ENCODE results near the gene NRXN2. TPM values are rescaled to one million over a fixed set of nuclear protein-coding genes. Genes with fewer than 3 reads are reported as not detected.

Gene NRXN2
- polyA plus RNA-seq, 4 donors = 11.7 to 27.2 (median 24.9) TPM

DNA sequence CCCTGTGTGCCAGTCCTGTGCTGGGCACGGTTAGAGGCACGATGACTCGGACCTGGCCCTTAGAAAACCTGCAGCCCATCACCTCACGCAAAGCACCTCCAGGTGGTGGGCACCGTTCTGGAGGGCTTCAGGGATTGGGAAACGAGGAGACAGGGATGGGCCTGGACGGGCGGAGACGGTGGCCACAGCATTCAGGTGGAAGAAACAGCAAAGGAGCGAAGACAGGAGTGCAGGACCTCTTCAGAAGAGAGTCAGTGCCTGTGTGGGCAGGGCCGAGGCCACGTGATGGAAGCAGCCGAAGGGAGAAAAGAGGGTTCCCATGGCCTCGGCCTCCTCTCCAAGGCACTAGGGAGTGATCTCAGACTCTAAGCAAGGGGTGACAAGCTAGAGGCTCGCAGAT is 140.1 kb downstream of the NRXN2 start:
- no peak for DNase-seq (ENCODE audit: low read depth in 4 of 4, low spot score in 2 of 4)

DNA sequence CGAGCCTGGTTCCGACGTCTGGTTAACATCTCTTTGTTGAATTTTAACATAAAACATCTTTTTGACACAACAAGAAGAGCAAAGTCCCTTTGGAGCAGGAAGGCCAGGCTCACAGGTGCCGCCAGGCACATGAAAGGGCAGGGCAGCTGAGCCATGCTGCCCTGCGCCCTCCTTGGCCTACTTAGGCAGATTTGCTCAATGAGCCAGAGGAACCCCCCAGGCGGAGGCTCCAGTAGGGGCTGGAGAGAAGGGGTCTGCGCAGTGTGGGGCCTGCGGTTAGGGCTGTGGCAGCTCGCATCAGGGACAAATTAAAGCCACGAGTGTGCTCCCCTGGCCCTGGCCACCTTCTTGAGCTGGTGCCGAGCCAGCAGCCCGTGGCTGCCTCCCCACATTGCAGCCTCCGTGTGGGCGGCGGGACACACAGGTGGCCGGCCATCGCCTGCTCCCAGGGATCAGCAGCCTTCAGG is 141.9 kb downstream of the NRXN2 start:
- DNase-seq (ENCODE audit: low read depth in 4 of 4, low spot score in 2 of 4) = no peak

DNA sequence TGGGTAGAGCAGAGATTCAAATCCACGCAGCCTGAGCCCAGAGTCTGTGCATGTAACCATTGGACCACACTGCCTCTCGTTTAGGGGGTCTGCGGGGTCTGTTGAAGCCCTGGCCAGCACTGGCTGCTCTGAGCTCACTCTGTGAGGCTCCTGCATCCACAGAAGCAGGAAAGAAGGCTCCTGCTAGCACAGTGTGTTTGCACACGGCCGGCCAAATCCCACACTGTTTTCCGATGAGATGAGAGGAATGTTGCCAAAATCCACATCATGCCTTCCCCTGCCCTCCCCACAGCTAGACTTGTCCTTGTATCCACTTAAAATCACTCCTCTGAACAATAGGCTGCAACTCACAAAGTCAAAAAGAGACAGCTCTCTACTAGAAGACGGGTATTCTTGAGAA is 142.6 kb downstream of the NRXN2 start:
- no peak for DNase-seq (ENCODE audit: low read depth in 4 of 4, low spot score in 2 of 4)

DNA sequence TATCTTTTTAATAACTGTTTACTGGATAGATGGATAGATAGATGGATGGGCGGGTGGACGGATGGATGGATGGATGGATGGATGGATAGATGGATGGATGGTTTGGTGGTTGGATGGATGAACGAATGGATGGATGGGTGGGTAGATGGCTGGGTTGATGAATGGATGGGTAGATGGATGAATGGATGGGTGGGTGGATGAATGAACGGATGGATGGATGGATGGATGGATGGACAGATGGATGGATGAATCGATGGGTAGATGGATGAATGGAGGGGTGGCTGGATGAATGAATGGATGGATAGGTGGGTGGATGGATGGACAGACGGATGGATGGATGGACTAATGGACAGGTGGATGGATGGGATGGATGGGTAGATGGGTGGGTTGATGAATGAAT is 145.8 kb downstream of the NRXN2 start:
- DNase-seq (ENCODE audit: low read depth in 4 of 4, low spot score in 2 of 4) = no peak

DNA sequence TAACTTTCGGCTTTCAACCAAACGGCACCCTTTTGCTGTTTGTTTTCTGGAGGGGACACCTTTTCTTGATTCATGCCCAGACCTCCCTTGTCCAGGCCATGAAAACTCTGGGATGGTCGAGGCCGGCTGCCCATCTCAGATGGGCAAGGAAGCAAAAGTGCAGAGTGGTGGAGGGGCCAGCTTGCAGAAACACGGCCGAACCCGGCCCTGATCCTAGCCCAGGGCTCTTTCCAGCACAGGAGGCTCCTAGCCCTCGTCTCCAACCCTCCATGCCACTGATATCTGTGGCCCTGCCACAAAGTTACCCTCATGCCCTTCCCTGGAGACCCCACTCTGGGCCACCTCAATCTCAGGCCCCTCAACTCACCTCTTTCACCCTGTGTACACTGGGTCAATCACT is 150.9 kb downstream of the NRXN2 start:
- no peak for DNase-seq (ENCODE audit: low read depth in 4 of 4, low spot score in 2 of 4)

DNA sequence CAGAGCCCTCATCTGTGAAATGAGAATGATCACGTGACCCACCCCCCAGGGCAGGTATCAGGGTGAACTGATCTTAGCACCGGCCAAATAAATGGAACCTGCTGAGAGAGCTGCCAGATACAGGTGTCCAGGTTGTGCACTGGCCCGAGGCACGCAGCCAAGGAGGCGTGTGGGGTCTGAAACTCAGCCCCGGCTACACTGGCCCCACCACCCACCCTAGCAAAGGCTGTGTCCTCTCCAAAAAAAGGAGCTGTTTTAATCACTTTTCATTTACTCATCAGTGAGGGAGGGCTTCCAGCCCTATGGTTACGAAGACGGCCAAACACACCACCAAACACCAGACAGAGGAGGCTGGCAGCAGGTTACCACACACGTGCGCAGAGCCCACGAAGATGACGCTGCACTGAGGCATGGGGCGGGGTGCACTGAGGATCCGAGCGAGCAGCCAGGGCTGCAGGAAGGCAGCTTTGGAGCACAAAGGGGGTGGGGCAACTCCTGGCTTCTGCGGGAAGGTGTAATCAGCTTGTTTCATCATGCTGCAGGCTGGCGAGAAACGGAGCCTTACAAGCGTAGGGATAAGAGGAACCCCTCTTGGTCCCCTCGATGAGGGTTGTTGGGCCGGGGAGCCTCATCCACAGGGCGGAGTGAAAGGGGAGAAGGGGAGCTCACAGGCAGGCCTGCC is 151.4 kb downstream of the NRXN2 start:
- DNase-seq (ENCODE audit: low read depth in 4 of 4, low spot score in 2 of 4) = no peak

DNA sequence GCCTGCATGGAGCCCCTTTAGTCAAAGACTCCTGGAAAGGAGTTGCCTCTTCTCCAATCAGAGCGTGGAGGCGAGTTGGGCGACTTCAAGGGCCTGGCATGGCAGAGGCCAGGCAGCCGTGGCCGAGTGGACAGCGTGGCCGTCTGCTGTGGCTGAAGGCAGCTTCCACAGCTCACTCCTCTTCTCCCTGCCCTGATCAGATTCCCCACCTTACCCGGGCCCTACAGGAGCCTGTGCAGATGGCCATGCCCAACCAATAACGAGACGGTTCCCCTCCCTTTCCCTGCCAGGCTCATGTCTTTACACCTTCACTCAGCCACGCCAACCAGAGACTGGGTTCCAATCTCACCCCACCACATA is 152.0 kb downstream of the NRXN2 start:
- no peak for DNase-seq (ENCODE audit: low read depth in 4 of 4, low spot score in 2 of 4)

DNA sequence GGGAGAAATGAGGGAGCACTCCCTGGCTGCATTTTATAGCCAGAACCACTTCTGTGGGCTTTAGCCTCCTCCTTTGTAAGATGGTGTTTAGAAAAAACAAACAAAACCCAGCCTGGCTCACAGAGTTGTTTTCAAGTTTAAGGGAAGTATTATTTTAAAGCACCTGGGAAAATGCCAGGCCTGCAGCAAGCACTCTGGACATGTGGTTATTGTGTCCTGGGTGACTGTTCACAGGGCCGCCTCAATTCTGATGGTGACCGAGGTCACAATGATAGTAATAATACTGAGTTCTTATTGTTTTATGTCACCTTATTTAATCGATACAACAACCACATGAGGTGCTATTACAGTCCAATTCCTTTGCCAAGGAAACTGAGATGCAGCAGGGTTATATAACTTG is 152.7 kb downstream of the NRXN2 start:
- no peak for DNase-seq (ENCODE audit: low read depth in 4 of 4, low spot score in 2 of 4)

DNA sequence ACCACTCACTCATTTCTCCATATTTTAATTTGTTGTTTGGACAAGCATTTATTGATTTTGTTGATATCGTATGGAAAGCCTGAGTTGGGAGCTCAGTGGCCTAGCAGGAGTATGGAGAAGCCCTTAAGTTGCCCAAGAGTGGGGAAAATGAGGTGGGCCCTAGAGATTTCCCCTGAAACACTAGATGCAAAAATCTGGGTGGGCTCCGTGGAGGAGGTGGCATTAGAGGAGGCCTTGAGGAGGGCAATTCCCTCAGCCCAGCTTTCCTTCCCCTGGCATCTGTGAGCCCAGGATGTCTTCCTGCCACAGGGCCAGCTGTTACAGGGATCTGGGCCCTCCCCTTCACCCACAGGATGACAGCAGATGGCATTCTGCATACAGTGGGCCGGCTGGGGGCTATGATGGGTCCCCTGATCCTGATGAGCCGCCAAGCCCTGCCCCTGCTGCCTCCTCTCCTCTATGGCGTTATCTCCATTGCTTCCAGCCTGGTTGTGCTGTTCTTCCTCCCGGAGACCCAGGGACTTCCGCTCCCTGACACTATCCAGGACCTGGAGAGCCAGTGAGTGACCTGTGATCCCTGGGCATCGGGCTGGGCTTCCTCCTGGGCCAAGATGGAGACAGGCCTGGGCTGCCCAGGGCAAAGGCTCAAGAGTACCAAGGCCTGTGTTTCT is 153.6 kb downstream of the NRXN2 start:
- no peak for DNase-seq (ENCODE audit: low read depth in 4 of 4, low spot score in 2 of 4)

DNA sequence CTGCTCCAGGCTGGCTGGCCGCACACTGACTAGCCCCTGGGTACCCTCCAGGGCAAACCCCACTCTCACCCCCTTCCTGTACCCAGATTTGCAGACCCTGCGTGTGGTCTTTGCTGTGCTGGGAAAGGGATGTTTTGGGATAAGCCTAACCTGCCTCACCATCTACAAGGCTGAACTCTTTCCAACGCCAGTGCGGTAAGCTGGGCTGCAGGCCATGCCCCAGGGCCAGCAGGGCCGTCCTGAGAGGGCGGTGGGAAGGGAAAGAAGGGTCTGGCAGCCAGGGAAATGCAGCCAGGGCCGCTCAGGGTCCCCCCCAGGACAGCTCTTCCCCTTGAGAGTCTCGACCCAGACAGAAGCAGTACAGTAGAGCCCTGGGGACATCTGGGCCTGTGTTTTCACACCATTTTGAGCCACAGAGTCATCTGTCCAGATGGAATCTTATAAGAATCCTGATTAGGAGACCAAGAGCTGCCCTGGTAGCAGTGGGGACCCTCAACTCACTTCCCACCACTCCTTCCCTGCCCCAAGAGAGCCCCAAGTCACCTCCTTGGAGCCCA is 154.3 kb downstream of the NRXN2 start:
- no peak for DNase-seq (ENCODE audit: low read depth in 4 of 4, low spot score in 2 of 4)

DNA sequence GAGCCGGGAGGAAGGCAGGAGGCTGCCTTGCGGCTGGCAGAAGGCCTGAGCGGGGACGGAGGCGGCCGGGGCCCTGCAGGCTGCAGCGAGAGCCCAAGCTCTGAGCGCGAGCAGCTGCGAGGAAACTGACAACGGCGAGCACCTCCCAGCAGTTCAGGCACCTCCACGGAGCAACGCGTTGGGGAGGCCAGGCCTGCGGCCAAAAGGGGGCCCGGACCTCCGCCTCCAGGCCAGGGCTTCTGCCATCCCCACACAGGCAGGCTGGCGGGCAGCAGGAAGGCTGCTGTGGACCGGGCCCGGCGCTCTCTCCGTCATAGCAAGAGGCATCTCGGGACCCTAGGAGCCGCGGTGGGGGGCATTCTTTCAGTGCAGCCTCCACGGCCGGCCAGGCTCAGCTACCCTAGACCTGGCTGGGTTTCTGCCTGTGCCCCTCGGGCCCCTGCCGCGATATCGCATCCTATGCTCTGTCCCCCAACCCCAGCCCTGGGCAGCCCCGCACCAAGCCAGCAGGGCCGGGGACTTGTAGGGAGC is 154.9 kb downstream of the NRXN2 start:
- DNase-seq (ENCODE audit: low read depth in 4 of 4, low spot score in 2 of 4) = no peak

DNA sequence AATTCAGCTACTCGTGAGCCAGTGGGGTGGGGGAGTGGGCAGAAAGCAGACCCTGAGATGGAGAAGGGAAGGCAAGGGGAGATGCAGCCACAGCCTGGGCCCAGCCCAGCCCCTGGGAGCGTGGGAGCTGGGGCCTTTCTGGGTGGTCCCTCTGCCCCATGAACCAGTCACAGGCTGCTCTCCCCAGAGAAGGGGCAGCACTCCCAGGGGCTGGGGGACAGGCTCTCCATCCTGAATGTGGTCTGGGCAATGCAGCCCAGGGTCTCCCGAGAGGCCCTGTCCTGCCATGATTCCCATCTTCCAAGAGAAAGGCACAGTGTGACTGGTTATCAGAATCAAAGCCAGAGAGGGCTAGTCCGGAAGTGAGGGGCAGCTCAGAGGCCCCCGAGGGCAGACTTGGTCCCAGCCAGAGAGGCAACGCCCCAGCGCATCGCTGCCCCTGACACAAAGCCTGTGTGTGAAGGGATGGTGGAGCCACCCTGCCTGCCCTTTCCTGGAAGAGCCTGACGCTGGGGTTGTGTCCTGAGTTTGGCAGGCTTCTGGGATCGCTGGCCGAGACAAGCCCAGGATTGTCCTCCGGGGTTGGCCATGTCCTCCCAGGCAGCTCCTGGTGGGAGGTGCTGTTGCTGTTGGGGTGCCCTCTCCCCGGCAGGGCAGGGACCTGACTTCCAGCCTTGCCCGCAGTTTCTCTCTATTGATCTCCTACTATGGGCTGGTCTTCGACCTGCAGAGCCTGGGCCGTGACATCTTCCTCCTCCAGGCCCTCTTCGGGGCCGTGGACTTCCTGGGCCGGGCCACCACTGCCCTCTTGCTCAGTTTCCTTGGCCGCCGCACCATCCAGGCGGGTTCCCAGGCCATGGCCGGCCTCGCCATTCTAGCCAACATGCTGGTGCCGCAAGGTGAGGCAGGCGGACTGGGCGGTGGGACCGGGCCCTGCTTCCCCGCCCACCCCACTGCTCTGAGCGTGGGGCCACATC is 155.8 kb downstream of the NRXN2 start:
- DNase-seq (ENCODE audit: low read depth in 4 of 4, low spot score in 2 of 4) = no peak

DNA sequence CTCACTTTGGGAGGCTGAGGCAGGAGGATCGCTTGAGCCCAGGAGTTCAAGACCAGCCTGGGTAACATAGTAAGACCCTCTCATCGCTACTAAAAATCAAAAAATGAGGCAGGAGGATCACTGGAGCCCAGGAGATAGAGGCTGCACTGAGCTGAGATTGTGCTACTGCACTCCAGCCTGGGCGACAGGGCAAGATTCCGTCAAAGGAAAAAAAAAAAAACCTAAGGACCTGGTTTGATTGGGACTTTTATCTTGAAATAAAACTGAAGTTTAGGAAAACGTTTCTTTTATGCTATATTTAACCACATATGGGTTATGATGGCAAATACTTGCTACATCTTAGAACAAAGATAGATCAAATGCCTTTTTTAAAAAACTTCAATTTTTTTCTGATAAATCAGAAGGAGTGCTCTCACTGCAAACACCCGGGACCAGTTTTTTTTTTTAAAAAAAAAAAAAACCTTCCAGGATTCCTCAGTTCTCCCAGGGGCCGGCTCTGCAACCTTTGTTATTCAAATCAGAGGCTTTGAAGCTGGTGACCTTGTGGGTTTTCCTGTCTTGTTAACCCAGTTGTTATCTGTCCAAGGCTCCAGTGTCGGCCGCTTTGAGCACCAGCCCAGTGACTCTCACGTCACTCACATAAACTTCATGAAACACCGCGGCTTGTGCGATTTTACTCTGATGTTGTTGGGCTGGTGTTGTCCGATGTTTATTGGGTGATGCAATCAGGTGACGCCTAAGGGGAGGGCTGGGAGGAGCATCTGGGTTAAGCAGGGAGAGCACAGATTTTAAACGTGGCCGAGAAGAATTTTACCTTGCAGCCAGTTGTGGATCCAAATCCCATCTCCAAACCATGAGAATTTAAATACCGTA is 156.7 kb downstream of the NRXN2 start:
- DNase-seq (ENCODE audit: low read depth in 4 of 4, low spot score in 2 of 4) = peak in 3 of 4 donors; percentile 72 to 80 (median 74)

DNA sequence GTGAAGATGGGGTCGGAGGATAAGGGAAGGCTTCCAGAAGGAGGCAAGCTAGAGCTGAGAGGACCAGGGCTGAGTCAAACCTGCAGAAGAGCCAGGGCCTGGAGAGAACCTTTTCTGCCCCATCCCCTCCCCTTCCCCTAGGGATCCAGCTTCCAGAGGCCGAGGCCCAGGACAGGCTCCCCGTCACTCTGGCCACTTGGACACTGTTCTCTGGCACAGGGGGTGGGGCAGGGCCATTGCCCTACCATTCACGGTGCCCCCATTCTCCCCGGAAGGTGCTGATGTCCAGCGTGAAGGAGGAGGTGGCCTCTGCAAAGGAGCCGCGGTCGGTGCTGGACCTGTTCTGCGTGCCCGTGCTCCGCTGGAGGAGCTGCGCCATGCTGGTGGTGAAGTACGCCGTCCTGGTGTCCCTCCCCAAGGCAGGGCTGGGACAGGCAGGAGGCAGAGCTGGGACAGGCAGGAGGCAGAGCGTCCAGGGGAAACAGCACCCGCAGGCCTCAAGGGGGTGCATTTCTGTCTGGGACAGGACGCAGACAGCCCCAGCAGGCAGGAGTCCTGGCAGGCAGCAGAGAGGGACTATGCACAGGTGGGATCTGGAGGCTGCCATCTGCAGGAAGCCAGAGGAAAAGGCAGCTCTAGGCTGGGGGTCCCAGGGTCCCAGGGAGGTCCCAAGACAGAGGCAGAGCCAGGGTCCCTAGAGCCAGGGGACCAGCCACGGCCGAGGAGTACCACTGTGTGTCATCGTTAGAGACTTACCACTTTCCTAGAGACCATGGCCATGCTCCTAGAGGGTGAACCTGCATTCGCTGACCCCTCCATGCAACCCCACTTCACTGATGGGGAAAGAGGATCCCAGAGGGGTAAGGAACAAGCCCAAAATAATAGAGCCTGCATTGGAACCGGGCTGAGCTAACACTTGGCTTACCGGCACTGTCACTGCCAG is 157.8 kb downstream of the NRXN2 start:
- DNase-seq (ENCODE audit: low read depth in 4 of 4, low spot score in 2 of 4) = no peak

DNA sequence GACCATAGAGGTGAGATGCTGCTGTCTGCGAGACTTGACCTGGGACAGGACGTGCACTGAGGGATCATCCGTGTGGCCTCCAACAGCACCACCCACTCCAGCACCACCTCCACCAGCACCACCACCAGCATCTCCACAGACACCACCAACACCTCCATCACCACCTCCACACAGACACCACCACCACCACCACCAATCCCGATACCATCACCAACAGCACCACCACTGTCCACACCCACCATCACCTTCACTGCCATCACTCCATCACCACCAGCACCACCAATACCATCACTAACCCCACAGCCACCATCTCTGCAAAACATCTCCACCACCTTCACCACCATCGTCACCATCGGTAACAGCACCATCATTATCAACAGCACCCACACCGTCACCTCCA is 158.6 kb downstream of the NRXN2 start:
- DNase-seq (ENCODE audit: low read depth in 4 of 4, low spot score in 2 of 4) = no peak

DNA sequence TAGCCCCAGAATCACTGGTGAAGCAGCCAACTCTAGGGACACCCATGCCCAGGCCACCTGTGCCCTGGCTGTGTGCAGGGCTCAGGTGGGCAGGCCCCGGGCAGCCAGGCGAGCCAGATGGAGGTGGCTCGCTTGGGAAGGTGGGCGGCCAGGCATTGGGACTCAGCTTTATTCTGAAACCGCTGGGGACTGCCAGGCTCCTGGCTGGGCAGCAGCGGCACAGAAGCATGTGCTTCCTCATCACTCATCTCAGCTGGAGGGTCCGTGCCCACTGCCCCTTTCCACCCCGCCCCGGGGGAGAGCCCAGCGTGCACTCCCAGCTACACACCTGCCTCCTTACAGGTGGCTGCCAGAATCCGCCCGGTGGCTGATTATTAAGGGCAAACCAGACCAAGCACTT is 159.0 kb downstream of the NRXN2 start:
- DNase-seq (ENCODE audit: low read depth in 4 of 4, low spot score in 2 of 4) = no peak

DNA sequence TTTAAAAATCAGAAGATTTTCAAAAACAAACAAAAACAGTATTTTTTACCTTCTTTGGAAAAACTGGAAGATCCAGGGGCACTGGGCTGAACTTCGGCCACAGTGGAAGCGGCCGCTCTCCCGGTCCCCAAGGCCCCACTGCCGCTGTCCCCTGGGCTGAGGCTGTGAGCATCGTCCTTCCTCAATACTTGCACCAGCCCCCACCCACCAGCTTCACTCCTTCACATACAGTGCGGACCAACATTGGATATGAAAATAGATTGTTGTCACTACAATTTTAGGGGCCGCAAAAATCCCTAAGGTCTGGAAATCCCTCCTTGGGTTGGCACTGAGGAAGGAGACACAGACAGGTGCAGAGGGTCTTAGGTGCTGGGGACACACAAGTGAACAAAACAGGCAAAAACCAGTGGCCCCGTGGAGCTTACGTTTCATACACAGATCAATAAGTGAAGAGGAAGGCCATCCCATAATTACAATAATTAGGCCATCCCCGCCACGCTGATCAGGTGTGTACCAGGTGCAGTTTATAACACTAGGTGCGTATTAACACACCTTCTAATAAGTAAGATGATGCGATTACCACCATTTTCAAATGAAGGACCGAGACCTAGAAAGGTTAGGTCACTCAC is 160.2 kb downstream of the NRXN2 start:
- no peak for DNase-seq (ENCODE audit: low read depth in 4 of 4, low spot score in 2 of 4)
